ENCODE results near the gene FGD6.
"Not testable (repeated sequence)": the region's sequence is repeated elsewhere in the genome, so short reads cannot be mapped to it uniquely, and the experiment has no call there.

FGD6 gene

DNA sequence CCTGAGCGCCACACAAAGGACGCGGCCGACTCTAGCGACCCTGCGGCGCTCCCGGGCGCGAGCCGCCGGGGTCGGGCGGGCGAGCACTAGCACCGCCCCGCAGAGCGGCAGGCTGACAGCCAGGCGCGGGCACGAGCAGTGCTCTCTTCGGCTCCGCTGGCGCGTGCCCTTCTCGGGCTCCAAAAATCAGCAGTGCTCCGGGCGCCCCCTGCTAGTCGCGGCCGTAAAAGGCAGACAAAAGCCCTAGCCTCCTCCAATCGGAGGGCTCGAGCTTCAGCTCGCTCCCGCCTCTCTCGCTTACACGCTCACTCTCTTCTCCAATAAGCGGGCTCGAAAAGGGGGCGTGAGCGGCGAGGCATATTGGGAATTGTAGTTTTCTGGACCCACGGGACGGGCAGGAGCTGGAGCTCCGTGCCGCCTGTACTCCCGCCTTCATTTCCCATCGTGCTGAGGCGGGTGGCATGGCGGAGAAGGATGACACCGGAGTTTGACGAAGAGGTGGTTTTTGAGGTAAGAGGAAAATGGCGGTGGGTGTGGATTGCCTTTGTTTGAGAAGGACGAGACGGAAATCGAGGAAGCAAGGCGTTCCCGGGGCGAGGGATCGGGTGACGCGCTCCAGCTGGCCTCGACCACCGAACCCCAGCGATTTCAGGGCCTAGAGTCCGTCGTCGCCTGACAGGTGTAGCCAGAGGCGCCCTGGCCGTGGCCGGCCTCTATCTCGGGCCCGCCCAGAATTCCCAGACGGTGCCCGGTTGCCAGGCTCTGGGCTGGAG, at the start of gene FGD6, which contains the start of gene VEZT:
TSS of gene FGD6 (minus strand) at position 91 of the 773 bp plus-strand sequence. CDS start 227 bp downstream, outside the sequence.
TSS of gene VEZT (plus strand) at position 431 of the 773 bp plus-strand sequence. CDS start at position 475, 44 bp downstream.
- peak; percentile 96 to 97 for DNase-seq

DNA sequence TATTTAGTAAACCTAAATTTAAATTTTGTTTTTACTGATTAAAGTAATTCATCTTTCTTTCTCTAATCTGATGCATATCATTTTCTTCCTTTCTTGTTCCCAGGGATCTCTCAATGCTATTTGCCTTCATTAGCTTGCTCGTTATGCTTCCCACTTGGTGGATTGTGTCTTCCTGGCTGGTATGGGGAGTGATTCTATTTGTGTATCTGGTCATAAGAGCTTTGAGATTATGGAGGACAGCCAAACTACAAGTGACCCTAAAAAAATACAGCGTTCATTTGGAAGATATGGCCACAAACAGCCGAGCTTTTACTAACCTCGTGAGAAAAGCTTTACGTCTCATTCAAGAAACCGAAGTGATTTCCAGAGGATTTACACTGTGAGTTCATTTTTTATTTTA, 49.0 kb upstream of the FGD6 start:
- no peak for DNase-seq

GRCh38 chr12:95265765-95266164, 48.5 kb upstream of the FGD6 start:
- DNase-seq, result no peak

- DNase-seq, result no peak
These were observed 45.5 kb upstream of the FGD6 start for GRCh38 chr12:95262808-95263207.

DNA sequence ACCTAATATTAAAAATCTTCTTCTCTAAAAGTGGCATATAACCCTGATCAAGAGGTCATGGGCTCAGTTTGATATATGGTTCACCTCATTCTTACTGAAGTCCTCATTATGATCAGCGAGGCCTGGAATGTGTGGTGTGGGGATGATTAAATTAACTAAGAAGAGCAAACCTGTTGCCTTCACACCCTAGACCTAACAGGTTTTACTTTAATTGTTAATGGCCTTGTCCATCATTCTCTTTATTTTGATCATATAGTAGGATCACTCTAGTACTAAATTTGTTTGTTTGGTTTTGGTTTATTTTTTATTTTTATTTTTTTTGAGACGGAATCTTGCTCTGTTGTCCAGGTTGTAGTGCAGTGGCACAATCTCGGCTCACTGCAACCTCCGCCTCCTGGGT, 43.8 kb upstream of the FGD6 start:
- DNase-seq, result no peak

DNA sequence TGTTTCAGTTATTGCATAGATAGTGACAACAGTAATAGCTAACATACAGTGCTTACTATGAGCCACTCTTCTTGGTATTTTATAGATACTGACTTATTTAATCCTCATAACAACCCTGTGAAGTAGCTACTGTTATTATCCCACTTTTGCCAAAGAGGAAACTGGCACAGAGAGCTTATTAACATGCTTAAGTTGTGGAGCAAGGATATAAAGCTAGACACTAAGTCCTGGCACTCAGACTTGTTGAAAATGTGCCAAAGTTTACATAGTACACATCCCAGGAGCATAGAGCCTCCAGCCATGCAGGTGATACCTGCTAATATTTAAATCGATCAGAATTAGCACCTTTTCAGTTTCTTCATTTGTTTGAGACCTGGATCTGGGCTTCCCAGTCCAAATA, 42.1 kb upstream of the FGD6 start:
- DNase-seq, result no peak

- DNase-seq, result no peak
These were observed 41.5 kb upstream of the FGD6 start for GRCh38 chr12:95258803-95259202.

DNA sequence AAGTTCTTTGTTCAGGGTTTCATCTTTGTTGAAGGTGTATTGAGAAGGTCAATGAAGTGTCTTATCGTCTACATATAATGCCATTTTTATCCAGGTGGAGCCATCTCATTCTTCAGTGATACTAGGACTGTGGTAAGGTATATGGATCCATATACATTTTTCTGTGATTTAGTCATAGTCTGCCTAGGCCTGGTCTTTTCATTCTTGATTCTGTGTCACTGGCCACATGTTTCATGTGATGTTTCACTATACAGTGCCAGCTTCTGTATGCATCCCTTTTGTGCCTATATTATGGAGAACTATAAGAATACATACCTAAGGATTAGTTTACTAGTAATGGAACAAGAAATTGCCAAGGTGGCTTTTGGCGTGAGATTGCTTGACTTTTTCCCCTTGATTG, 40.9 kb upstream of the FGD6 start:
- DNase-seq, result no peak

DNA sequence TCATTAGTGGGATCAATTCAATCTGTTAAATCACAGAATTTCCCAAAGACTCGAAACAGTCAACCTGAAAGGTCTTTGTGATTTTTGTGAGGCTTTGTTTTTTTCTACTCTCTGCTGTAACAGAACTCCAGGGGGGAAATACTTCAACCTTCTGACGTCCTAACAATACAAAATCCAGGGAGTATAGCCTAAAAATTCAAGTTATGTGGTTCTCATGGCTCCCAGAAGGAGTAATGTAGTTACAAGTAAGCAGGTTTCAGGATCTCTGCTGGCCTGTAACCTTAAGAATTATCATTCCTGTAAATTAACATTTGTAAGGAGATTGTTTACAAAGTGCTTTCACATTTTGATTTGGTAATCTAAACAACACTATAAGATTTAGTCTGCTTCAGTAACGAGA, 40.3 kb upstream of the FGD6 start:
- no peak for DNase-seq

GRCh38 chr12:95253386-95253785, 36.1 kb upstream of the FGD6 start:
- DNase-seq, result no peak

GRCh38 chr12:95248604-95249360, 31.5 kb upstream of the FGD6 start:
- DNase-seq, result no peak

DNA sequence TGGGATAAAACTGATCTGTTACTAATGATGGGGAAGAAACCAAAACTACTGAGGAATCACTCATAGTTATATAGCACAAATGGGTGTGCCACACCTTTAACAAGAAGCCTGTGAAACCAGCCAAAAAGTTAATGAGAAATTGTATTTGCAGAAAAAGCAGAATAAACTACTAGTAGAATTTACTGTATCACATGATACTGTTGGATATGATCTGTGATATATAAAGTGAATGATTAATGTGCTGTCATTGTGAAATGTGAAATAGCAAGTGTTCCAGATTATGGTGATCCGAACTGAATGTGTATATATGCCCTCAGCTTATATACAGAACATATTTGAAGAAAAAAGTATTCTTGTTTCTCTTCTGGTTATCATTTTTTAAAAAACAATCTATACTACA, 30.8 kb upstream of the FGD6 start:
- DNase-seq, result no peak

GRCh38 chr12:95244350-95244749, 27.1 kb upstream of the FGD6 start:
- DNase-seq, result no peak

DNA sequence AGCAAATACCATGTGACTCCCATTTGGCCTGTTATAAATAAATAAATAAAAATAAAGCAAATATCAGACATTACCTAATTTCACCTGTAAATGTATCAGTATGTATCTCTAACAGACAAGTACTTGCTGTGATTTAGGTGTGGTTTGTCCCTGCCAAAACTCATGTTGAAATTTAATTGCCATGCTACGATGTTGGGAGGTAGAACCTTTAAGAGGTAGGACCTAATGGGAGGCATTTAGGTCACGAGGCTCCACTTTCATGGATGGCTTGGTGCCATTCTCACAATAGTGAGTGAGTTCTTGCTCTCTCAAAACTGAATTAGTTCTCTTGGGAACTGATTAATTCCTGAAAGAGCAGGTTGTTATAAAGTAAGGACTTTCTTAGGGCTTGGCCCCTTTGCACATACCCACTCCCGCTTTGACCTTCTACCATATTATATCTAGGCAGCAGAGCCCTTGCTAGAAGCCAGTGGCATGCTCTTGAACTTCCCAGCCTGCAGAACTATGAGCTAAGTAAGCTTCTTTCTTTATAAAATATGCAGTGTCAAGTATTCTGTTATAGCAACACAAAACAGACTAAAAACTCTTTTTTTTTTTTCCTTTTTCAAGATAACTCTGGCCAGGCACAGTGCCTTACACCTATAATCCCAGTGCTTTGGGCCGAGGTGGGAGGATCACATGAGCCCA, 26.4 kb upstream of the FGD6 start:
- DNase-seq, result no peak

GRCh38 chr12:95241761-95242506, 24.7 kb upstream of the FGD6 start:
- DNase-seq, result no peak

GRCh38 chr12:95241138-95241537, 23.9 kb upstream of the FGD6 start:
- DNase-seq, result not testable (repeated sequence)

DNA sequence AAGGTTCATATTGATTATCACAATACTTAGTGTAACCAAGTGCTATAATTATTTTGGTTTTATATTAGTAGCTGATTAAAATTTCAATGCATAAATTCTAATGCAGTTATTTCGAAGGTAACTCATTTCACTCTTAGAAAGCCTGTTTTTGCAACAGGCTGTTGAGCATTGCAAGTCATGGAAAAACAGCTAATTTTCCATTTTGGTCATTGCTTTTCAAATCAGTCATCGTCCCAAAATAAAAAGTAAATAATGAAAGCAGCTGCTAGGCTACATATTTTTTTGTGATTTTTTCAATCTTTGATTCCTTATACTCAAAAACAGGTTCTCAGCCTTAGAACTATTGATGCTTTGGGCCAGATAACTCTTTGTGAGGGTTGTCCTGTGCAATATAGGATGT, 23.3 kb upstream of the FGD6 start:
- DNase-seq, result no peak

- DNase-seq, result not testable (repeated sequence)
These were observed 22.6 kb upstream of the FGD6 start for GRCh38 chr12:95239835-95240234.

DNA sequence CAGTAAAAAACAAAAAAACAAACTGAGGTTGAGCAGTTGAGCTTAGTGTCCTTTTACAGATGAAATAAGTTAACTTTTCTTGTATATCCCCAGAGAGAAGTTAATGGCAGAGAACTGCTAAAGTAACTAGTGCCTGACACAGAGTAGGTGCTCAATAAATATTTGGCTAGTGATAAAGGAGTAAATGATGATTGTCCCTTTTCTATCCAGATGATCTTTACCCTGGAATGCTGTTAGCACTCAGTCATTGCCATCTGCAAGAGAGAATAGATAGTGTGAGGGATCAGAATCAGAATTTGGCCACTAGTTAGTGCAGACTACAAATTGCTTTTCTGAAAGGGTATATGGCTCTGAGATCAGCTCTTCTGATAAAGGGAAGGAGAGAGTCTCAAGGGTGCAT, 21.9 kb upstream of the FGD6 start:
- no peak for DNase-seq

DNA sequence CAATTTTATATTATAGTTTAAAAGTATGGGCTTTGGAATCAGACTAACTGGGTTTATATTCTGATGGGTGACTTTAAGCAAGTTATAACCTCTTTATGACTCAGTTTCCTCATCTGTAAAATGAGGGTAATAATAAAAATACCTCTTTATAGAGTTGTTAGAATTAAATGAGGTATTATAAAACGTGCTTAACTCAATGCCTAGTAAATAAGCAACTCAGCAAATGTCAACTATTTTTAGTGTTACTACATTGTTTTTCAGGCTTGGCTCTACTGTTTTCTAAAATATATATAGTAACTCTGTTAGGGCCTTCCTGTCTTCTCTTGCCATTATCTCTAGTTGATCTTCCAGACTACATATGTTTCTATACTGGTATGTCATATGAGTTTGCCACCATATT, 20.9 kb upstream of the FGD6 start:
- no peak for DNase-seq

GRCh38 chr12:95237315-95237714, 20.0 kb upstream of the FGD6 start:
- DNase-seq, result no peak

GRCh38 chr12:95235621-95236020, 18.4 kb upstream of the FGD6 start:
- not testable (repeated sequence) for DNase-seq

DNA sequence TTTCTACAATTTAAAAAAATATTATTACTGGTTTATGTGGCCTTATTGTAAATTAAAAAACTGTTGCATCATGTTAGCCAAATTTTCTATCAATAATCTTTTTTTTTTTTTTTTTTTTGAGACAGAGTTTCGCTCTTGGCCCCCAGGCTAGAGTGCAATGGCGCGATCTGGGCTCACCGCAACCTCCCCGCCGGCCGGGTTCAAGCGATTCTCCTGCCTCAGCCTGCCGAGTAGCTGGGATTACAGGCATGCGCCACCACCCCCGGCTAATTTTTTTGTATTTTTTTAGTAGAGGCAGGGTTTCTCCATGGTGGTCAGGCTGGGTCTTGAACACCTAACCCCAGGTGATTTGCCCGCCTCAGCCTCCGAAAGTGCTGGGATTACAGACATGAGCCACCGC, 16.9 kb upstream of the FGD6 start:
- not testable (repeated sequence) for DNase-seq

Data from stimulated activated CD4-positive, alpha-beta T cell treated with anti-CD3 and anti-CD28 coated beads, Interleukin-2, amount 100 ng/mL, for 24 hours (primary cell).